ENCODE data around the gene BCL7A. TPM values are rescaled to one million over a fixed set of nuclear protein-coding genes. Genes with fewer than 3 reads are reported as not detected.

BCL7A gene
- total and polyA plus RNA-seq, 8 donors, result 1.5 to 11.6 (median 2.8) TPM

- peaks cover 44 to 99% (median 83%) of the 10 kb centered on the region in 4 donors for H3K4me1 ChIP-seq
- H3K27me3 ChIP-seq, result no peaks in the 10 kb centered on the region
- no peaks in the 10 kb centered on the region for H3K9me3 ChIP-seq
- peak overlapping the region in 2 of 4 donors; percentile 2 to 18 for H3K4me3 ChIP-seq
- DNase-seq, result peak; percentile 94 to 95
- intact Hi-C loops (cut with DNase I; ENCODE audit: low total_unique reads), result no loop called here
- 14 to 29% (median 18%) methylated on average over 10 of the region's 10 CpGs for WGBS, 5 donors
- H3K27ac ChIP-seq, result peak overlapping the region; percentile 80 to 90 (median 86)
- no peaks in the 10 kb centered on the region for H3K36me3 ChIP-seq
- peak; percentile 61 to 87 (median 79) for TF ChIP-seq POLR2AphosphoS5 (IDR thresholded peaks at IDR 0.05)
- TF ChIP-seq CTCF (IDR thresholded peaks at IDR 0.05), result no peak
These were observed 76.5 kb downstream of the BCL7A start for GRCh38 chr12:122097927-122098756.

- no peaks in the 10 kb centered on the region for H3K36me3 ChIP-seq
- no peak for DNase-seq
- H3K27ac ChIP-seq, result peak overlapping the region; percentile 80 to 90 (median 86)
- intact Hi-C loops (cut with DNase I; ENCODE audit: low total_unique reads), result no loop called here
- no peaks in the 10 kb centered on the region for H3K27me3 ChIP-seq
- WGBS, 5 donors, result 67 to 90% (median 89%) methylated on average over 6 of the region's 6 CpGs
- peaks cover 44 to 98% (median 82%) of the 10 kb centered on the region in 4 donors for H3K4me1 ChIP-seq
- no peaks in the 10 kb centered on the region for H3K9me3 ChIP-seq
- no peak for TF ChIP-seq EP300 (IDR thresholded peaks at IDR 0.05)
- no peak for TF ChIP-seq POLR2AphosphoS5 (IDR thresholded peaks at IDR 0.05)
- TF ChIP-seq POLR2A (IDR thresholded peaks at IDR 0.05), result no peak
- TF ChIP-seq CTCF (IDR thresholded peaks at IDR 0.05), result no peak
- H3K4me3 ChIP-seq, result no peak overlapping the region
These were observed 77.6 kb downstream of the BCL7A start for GRCh38 chr12:122099280-122099749.

- WGBS, 5 donors, result 30 to 42% (median 36%) methylated on average over 3 of the region's 3 CpGs
- Histone ChIP-seq H3K4me3 (no peak overlapping the region), H3K4me1 (peaks cover 44 to 98% (median 83%) of the 10 kb centered on the region in 4 donors), H3K27ac (peak overlapping the region; percentile 80 to 90 (median 86)), H3K9me3 (no peaks in the 10 kb centered on the region), H3K27me3 (no peaks in the 10 kb centered on the region), H3K36me3 (no peaks in the 10 kb centered on the region)
- intact Hi-C loops (cut with DNase I; ENCODE audit: low total_unique reads), result no loop called here
- no peak for DNase-seq
- TF ChIP-seq CTCF (IDR thresholded peaks at IDR 0.05) (no peak), EP300 (IDR thresholded peaks at IDR 0.05) (no peak), POLR2AphosphoS5 (IDR thresholded peaks at IDR 0.05) (no peak), POLR2A (IDR thresholded peaks at IDR 0.05) (no peak)
These were observed 78.2 kb downstream of the BCL7A start for GRCh38 chr12:122099856-122100255.

GRCh38 chr12:122100568-122100967 lies 78.9 kb downstream of the BCL7A start:
- peak overlapping the region in 3 of 5 donors; percentile 86 to 90 (median 87) for H3K27ac ChIP-seq
- no peaks in the 10 kb centered on the region for H3K9me3 ChIP-seq
- intact Hi-C loops (cut with DNase I; ENCODE audit: low total_unique reads), result no loop called here
- H3K36me3 ChIP-seq, result no peaks in the 10 kb centered on the region
- no peak overlapping the region for H3K4me3 ChIP-seq
- peaks cover 50 to 98% (median 84%) of the 10 kb centered on the region in 4 donors for H3K4me1 ChIP-seq
- TF ChIP-seq EP300 (IDR thresholded peaks at IDR 0.05) (no peak), CTCF (IDR thresholded peaks at IDR 0.05) (no peak), POLR2AphosphoS5 (IDR thresholded peaks at IDR 0.05) (no peak), POLR2A (IDR thresholded peaks at IDR 0.05) (no peak)
- WGBS, 5 donors, result 36 to 69% (median 60%) methylated on average over 1 of the region's 1 CpG
- no peak for DNase-seq
- no peaks in the 10 kb centered on the region for H3K27me3 ChIP-seq

Data from stomach (tissue), 9 donors.